NCI-H146 (cell line): ENCODE data around the gene MGA.

Source experiments
- DNase-seq: peaks from one replicate; lab custom pipeline; 2025; lab: John Stamatoyannopoulos, UW

Gene MGA

DNA sequence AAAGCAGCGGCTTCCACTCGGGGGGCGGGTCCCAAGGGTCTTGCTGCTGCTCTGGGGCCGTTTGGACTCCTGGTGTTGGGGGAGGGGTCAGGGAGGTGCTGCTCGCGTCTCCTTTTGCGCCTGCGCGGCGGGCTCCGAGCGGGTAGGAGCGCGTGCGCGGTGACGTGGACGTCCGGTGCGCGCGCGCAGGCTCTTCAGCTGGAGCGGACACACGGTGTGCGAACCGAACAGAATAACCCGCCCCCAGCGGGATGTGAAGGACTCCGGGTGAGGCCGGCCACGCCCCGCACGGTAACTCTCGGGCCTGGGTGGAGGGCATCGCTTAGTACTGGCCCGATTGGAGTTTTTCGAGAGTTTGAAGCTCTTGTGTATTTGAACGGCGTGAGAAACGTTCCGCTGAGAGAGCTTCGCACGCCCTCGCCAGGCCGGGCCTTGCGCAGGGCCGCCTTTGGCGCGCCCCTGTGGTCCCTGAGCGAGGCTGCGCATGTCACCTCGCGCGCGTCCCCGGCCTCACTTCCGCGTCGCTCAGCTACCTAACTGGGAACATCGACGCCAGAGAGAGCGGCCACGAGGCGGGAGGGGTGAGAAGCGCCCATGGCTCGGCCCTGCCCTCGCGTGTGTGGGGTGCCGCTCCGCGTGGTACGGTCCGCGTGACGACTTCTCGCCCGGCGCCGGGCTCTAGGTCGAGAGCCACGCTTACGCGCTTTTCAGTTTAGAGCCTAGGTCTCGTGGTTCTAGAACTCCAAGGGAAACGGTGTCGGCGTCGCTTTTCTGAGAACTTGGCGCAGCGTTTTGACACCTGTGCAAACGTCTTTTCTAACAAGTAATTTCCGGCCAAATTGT, at the start of gene MGA:
TSS of gene MGA (plus strand) at position 171 of the 843 bp plus-strand sequence.
- DNase-seq, result peak; percentile 73

DNA sequence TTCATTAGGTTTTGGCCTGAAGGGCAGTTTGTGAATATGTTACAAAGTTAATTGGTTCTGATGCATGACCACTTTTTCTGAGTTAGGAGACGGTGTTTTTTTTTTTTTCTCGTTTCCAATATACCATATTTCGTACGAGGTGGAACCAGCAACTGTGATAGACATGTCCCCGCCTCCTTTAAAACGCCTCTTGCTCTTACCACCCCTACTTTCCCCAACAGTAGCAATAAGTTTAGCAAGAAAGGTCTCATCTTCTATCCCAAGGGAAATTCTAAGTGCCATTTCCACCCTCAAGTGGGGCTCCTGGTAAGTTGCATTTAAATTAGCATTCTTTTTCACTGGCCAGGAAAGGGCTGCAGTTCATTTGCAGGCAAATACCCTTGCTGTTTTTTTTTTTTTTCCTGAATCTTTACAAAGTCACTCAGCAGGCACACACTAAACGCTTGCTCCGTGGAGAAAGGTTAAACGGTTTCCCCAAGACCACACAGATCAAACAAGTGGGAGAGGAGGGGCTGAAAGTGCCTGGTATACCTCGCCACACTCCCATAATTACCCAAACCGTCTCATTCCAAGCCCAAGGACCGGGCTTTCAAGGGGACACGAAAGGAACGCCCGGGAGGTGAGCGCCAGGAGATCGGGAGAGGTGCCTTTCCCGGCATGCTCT, 39.5 kb upstream of the MGA start:
- DNase-seq, result peak; percentile 26

DNA sequence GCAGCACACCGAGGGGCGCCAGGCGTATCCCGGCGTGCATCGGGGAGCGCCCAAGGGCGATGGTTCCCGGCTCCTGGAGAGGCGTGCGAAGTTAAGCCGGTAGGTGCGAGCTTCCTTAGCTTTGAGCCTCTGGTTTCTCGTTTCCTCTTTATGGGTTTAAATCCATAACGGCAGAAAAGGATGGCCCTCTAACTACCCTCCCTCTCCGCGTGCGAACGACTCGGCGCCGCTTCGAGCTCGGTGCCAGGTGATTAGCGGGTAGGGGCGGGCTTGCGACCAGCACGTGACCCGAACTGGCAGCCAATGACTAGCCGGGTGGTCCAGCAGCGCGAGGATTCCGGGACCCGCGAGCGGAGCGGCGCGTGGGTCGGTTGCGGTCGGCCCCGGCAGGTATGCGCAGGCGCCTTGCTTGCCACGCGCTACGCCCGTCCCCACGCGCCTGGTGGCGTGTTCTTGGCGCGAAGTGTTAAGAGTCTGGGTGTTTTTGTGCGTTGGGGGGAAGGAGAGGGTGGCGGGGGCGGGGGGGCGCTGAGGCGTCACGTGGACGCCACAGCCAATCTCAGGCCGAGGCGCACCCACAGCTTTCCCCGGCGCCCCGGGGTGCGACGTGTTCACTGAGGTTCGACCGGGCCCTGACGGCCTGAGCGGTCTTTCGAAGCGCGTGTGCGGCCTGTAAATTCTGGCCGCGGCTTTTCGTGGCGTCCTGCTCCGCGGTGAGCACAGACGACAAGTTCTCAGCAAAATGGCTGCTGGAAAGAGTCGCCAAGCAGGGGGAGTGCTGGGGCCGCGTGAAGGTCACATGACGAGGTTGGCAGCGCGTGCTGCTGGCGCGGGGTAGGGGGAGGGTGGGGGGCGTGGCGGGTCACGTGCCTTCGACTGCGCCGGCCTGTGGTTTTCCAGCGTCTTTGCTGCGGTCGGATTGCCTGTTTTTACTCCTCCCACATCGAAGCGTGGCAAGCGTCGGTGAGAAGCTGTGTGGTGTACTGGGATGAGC, 38.7 kb upstream of the MGA start:
- peak; percentile 87 for DNase-seq

DNA sequence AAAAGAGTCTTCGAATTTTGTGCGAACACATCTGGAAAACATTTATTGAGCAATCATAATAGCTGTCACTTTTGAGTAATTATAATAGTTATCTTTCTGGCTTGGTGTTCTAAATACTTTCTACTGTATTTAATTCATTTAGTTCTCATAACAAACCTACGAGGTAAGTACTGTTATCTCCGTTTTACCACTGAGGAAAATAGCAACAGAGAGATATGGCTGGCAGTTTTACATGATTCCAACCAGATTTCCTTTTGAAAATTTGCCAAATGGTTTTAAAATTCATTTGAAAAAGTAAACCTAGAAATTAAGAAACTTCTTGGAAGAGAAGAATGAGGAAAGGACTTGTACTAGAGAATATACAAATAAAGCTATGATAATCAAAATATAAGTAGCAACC, 37.3 kb upstream of the MGA start:
- no peak for DNase-seq

DNA sequence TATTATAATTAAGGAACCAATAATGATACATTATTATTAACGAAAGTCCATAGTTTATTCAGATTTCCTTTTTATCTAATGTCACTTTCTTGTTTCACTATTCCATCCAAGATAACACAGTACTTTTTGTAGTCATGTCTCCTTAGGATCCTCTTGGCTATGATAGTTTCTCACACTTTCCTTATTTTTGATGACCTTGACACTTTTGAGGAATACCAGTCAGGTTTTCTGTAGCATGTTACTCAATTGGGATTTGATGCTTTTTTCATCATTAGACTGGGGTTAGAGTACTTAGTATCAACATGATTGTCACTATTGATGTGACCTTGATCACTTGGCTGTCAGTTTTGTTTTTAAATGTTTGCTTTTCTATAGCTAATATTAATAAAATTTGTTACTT, 33.0 kb upstream of the MGA start:
- DNase-seq, result no peak

DNA sequence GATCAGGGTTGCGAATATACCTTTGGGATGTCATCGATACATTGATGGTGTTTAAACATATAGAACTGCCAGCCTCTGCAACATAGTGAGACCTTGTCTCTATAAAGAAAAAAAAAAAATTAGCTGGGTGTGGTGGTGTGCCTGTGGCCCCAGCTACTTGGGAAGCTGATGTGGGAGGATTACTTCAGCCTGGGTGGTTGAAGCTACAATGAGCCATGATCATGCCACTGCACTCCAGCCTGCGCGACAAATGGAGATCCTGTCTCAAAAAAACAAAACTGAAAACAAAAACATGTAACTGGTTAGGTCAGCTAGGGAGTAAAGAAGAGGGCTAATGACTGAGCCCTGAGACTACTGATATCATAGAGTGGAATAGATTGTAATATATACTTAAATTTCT, 30.7 kb upstream of the MGA start:
- no peak for DNase-seq

DNA sequence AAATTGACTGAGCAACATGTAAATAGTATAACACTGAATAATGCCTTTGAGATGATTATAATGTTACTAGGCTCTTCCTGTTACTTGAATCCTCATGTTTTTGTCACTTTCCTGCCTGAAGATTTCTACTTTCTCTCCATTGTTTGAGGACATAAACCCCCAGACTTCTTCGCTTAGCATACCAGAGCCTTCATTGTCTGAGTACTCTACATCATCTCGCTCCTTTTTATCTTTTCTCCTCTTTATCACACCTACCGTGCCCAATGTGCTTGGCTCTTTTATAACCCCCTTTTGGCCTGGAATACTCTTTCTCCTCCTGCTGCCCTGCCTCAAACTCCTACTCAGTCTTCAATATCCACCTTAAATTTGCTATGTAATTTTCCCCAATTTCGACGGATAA, 30.3 kb upstream of the MGA start:
- DNase-seq, result no peak

DNA sequence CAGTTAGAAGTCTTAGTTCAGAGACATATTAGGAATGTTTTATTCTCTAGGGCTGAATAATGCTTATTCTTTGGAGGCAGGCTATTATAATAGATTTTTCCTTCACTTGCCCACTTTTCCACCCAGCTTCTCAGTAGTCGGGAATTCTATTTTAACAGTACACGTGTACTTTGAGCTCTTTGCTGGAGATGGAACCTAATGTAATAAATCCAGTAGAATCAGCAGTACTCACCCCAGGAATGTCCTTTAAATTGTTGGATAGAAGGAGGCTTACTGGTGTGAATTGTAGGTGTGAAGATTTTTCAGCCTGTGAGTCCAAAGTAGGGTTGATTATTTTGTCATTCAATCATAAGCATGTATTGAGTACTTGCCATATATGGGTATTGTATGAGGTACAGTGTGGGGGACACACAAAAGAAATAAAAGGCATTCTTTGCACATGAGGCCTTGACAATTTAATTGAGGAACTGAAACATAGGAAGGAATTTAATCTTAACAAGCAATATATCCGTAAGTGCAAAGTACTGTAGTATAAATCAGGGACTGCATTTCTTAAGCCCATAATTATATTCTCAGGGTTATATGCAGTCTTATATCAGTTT, 29.5 kb upstream of the MGA start:
- no peak for DNase-seq

DNA sequence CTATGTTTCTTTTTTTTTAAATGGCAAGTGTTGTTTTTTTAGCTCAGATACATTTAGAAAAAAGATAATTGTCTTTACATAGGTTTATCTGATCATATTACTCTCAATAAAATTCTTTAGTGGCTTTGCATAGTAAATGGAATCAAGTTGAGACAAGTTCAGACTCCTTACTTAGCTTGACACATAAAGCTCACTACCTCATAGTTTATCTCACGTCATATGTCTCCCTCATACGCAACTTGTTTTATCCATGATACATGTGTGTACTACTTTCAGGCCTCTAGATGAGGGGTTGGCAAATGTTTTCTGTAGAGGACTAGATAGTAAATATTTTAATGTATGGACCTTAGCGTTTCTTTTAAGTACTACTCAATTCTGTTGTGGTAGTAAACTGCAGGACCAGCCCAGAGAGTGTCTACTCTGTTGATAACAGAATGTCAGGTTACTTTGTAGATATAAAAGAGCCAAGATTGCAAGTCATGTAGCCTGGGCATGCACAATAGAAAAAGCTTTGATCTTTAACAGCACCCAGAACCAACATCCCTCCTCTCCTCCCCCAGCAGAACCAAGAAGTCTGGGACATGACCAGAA, 28.2 kb upstream of the MGA start:
- no peak for DNase-seq

DNA sequence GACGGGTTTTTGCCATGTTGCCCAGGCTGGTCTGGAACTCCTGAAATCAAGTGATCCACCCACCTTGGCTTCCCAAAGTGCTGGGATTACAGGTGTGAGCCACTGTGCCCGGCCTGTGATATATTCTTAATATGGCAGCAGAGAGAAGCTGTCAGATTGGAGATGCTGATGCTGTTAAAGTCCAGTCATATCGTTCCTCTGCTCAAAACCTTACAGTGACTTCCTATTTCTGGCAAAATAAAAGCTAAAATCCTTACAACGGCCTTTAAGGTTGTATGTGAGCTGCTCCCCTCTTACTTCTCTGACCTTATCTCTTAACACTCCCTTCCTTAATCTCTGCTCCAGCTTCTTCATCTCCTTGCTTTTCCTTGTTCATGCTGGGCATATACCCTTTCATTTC, 26.6 kb upstream of the MGA start:
- DNase-seq, result no peak

DNA sequence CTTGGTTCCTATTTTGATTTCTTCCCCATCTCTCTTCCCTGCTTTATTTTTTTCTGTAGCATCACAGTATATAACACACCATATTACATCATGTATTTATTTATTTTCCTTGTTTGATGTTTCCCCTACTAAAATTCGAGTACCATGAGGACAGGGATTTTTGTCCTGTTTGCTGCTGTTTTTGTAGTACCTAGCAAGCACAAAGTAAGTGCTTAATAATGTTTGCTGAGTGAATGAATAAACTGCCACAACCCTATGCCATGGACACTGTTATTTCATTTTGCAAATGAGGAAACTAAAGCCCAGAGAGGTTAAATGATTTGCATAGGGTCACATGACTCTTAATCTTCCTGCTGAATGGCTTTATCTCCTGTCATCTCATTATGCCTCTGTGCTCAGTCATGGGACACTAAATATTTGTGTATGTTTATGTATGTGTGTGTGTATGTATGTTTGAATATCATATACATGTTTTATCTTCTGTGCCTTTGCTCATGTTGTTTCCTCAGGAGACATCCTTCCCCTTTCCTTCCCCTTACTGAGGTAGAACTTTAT, 26.1 kb upstream of the MGA start:
- no peak for DNase-seq

DNA sequence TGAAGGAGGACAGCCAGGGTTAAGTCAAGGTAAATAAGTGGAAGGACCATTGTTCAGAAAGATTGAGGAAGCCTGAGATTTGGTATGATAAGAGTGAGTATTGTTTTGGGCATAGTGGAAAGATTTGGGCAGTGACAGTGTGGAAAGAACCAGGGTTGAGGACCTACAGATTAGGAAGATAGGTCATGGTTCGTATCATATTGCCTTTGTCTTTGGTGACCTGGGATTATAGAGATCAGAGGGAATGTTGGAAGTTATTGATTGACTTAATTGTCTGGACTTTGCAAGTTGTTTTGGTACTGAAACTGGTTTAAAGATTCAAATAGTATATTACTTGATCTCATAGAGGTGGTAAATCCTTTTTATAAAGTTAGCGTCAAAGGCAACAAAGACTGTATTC, 23.1 kb upstream of the MGA start:
- DNase-seq, result no peak

DNA sequence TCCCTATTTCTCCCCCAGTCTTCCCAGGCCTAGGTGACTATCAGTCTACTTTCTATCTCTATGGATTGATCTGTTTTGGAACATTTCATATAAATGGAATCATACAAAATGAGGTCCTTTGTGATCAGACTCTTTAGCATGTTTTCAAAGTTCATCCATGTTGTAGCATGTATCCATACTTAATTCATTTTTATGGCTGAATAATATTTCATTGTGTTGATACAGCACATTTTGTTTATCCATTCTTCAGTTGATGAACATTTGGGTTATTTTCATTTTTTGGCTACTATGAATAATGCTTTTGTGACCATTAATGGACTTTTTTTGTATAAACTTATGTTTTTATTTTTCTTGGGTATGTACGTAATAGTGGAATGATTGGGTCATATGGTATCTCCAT, 19.2 kb upstream of the MGA start:
- DNase-seq, result no peak

DNA sequence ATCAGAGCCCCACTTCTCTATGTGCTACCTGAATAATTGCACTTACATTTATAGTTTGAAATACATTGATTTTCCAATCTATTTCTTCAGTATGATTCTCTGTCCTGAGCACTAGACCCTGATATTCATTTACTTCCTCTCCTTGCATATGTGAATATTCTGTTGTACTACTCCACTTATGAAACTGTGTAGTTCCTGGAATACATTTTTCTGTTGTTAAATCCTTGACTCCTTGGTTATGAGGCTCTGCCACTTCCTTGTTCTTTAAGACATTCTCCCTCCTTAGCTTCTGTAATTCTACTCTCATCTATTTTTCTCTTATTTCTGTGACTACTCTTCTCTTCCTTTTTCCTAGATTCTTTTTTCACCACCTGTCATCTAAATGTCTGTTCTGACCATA, 12.9 kb upstream of the MGA start:
- no peak for DNase-seq

DNA sequence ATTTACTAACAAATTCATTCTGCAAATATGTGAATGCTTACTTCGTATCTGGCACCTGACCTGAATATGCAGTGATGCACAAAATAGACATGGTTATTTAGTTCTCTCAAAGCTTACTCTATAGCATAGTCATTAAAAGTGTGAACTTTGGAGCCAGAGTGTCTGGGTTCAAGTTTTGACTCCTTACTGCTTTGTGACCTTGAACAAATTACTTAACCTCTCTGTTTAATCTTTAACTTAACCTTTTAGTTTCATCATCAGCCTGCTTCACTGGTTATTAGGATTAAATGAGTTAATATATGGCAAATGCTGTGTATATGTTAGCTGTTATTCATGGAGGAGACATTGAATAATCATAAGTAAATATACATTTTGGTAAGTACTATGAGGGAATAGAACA, 12.1 kb upstream of the MGA start:
- no peak for DNase-seq

DNA sequence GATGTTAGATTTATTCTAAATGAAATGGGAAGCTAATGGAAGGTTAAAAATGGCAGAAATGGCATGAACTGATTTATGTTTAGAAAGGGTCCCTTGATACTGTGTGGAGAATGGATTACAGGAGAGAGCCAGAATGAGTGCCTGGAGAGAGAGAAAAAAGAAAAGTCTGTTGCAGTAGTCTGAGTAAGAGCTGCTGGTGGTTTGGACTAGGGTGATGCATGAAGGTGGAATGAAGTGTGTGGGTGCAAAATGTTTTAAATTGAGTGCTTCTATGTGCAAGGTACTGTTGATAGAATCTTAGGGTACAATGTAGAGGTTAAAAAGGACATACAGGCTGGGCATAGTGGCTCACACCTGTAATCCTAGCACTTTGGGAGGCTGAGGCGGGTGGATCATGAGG, 11.4 kb upstream of the MGA start:
- DNase-seq, result no peak

DNA sequence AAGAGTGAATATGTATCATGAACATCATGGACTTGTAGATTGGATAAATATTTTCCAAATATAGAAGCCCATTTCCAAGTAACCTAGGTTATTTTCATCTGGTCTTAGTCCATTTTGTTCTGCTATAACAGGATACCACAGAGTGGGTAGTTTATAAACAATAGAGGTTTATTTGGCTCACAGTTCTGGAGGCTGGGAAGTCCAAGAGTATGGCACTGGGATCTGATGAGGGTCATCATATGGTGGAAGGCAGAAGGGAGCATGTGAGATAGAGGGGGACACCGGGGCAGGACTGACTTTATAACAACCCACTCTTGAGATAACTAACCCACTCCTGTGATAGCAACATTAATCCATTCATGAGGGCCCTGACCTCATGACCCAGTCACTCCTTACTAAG, 9.4 kb upstream of the MGA start:
- no peak for DNase-seq

DNA sequence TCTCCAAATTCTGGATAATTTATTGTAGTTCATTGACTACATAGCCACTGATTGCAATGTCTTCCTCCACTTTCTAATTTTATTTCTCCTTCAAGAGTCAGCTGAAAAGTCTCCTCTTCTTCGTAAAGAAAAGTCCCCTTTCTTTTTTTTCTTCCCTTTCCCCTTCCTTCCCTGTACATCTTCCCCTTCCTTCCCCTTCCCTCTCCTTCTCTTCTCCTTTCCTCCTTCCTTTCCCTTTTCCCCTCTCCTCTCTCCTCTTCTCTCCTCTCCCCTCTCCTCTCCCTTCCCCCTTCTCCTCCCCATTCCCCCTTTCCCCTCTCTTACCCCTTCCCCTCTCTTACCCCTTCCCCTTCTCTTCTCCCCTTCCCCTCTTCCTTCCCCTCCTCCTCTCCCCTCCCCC, 8.8 kb upstream of the MGA start:
- no peak for DNase-seq

DNA sequence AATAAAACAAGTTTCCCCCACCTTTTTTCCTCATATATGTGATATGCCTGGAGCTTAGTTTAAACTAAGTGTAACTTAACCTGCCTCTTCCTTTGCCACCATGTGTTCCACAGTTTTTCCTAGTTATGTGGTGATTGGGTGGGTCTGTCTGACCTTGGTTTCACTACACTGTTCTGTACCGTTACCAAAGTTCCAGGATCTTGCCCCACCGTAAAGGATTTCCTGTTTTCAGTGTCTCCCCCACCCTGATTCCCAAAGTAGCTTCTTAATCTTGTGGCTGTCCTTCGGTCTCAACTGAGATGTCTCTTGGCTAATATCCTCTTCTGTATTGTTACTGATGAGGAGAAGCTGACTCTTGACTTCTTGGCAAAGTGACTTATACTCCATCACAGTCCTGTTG, 6.4 kb upstream of the MGA start:
- no peak for DNase-seq

DNA sequence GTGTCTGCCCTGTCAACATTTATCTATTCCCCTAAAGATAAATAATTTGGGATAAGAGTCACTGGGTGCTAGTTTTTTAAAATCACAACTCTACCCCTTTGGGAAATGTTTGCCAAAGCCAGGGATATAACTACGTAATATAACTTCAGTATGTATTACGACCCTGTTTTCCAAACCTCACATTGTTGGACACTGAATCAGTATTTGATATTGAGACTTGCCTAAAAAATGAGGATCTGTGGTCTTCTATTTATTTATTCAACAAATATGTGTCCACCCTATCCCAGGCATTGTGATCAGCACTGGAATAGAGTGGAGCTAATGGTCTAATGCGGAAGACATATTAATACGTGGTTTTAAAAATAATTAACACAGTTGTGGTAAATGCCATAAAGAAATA, 4.5 kb upstream of the MGA start:
- DNase-seq, result no peak

DNA sequence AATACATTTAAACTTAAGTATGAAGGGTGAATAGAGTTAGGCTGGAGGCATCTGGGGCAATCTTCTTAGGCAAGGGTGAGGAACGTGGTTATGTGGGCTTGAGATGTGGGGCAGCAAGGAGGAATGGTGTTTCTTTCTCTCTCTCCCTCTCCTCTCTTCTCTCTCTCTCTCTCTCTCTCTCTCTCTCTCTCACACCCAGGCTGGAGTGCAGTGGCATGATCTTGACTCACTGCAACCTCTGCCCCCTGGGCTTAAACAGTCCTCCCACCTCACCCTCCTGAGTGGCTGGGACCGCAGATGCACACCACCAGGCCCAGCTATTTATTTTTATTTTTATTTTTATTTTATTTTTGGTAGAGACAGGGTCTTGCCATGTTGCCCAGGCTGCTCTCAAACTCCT, 4.0 kb upstream of the MGA start:
- no peak for DNase-seq
